ENCODE data around the gene ELMO1.

ELMO1 gene

GRCh38 chr7:37448636-37449361 is at the start of gene ELMO1:
ELMO1 (minus strand) TSS chr7:37448864; CDS start chr7:37342690, 106,174 bp downstream.
- Mint-ChIP-seq H3K4me3 (peak within 1 kb of the TSS; percentile 89), H3K36me3 (ENCODE audit: low read depth) (peaks cover 8% of the 10 kb centered on the region), H3K4me1 (ENCODE audit: low read depth) (peaks cover 35% of the 10 kb centered on the region), H3K27ac (peak within 1 kb of the TSS; percentile 95), H3K9me3 (no peaks in the 10 kb centered on the region), H3K27me3 (ENCODE audit: low read depth) (peaks cover 17% of the 10 kb centered on the region)
- DNase-seq (ENCODE audit: low spot score), result peak; percentile 81

GRCh38 chr7:37497576-37497975 is 48.9 kb upstream of the ELMO1 start:
- Mint-ChIP-seq H3K27ac (no peak overlapping the region), H3K27me3 (ENCODE audit: low read depth) (peaks cover under 1% of the 10 kb centered on the region), H3K9me3 (no peaks in the 10 kb centered on the region), H3K4me3 (no peak overlapping the region), H3K36me3 (ENCODE audit: low read depth) (no peaks in the 10 kb centered on the region), H3K4me1 (ENCODE audit: low read depth) (peaks cover 3% of the 10 kb centered on the region)
- DNase-seq (ENCODE audit: low spot score), result no peak

GRCh38 chr7:37495574-37496184 is 47.0 kb upstream of the ELMO1 start:
- Mint-ChIP-seq H3K27me3 (ENCODE audit: low read depth) (no peaks in the 10 kb centered on the region), H3K4me3 (no peak overlapping the region), H3K27ac (no peak overlapping the region), H3K36me3 (ENCODE audit: low read depth) (no peaks in the 10 kb centered on the region), H3K4me1 (ENCODE audit: low read depth) (peaks cover 3% of the 10 kb centered on the region), H3K9me3 (no peaks in the 10 kb centered on the region)
- DNase-seq (ENCODE audit: low spot score), result no peak

- Mint-ChIP-seq H3K27me3 (ENCODE audit: low read depth) (no peaks in the 10 kb centered on the region), H3K4me3 (no peak overlapping the region), H3K36me3 (ENCODE audit: low read depth) (no peaks in the 10 kb centered on the region), H3K27ac (no peak overlapping the region), H3K9me3 (no peaks in the 10 kb centered on the region), H3K4me1 (ENCODE audit: low read depth) (peaks cover 3% of the 10 kb centered on the region)
- DNase-seq (ENCODE audit: low spot score), result no peak
These were observed 46.3 kb upstream of the ELMO1 start for GRCh38 chr7:37494926-37495325.

GRCh38 chr7:37493810-37494209 is 45.1 kb upstream of the ELMO1 start:
- H3K4me1 Mint-ChIP-seq (ENCODE audit: low read depth), result peaks cover 3% of the 10 kb centered on the region
- no peak for DNase-seq (ENCODE audit: low spot score)
- H3K9me3 Mint-ChIP-seq, result no peaks in the 10 kb centered on the region
- no peaks in the 10 kb centered on the region for H3K27me3 Mint-ChIP-seq (ENCODE audit: low read depth)
- no peaks in the 10 kb centered on the region for H3K36me3 Mint-ChIP-seq (ENCODE audit: low read depth)
- no peak overlapping the region for H3K27ac Mint-ChIP-seq
- H3K4me3 Mint-ChIP-seq, result no peak overlapping the region

- no peak overlapping the region for H3K4me3 Mint-ChIP-seq
- H3K36me3 Mint-ChIP-seq (ENCODE audit: low read depth), result peaks cover 4% of the 10 kb centered on the region
- DNase-seq (ENCODE audit: low spot score), result no peak
- no peak overlapping the region for H3K27ac Mint-ChIP-seq
- no peaks in the 10 kb centered on the region for H3K27me3 Mint-ChIP-seq (ENCODE audit: low read depth)
- H3K9me3 Mint-ChIP-seq, result peaks cover 5% of the 10 kb centered on the region
- peaks cover 3% of the 10 kb centered on the region for H3K4me1 Mint-ChIP-seq (ENCODE audit: low read depth)
These were observed 44.5 kb upstream of the ELMO1 start for GRCh38 chr7:37493123-37493522.

- DNase-seq (ENCODE audit: low spot score), result no peak
- H3K27me3 Mint-ChIP-seq (ENCODE audit: low read depth), result no peaks in the 10 kb centered on the region
- H3K4me3 Mint-ChIP-seq, result no peak overlapping the region
- peaks cover 3% of the 10 kb centered on the region for H3K4me1 Mint-ChIP-seq (ENCODE audit: low read depth)
- H3K27ac Mint-ChIP-seq, result no peak overlapping the region
- H3K36me3 Mint-ChIP-seq (ENCODE audit: low read depth), result peaks cover 8% of the 10 kb centered on the region
- peaks cover 11% of the 10 kb centered on the region for H3K9me3 Mint-ChIP-seq
These were observed 43.4 kb upstream of the ELMO1 start for GRCh38 chr7:37491919-37492694.

- DNase-seq (ENCODE audit: low spot score), result no peak
These were observed 41.0 kb upstream of the ELMO1 start for GRCh38 chr7:37489703-37490102.

GRCh38 chr7:37488163-37488764 is 39.6 kb upstream of the ELMO1 start:
- DNase-seq (ENCODE audit: low spot score), result no peak
- peaks cover 9% of the 10 kb centered on the region for H3K36me3 Mint-ChIP-seq (ENCODE audit: low read depth)
- peaks cover 7% of the 10 kb centered on the region for H3K27me3 Mint-ChIP-seq (ENCODE audit: low read depth)
- peaks cover 14% of the 10 kb centered on the region for H3K9me3 Mint-ChIP-seq
- no peaks in the 10 kb centered on the region for H3K4me1 Mint-ChIP-seq (ENCODE audit: low read depth)
- H3K4me3 Mint-ChIP-seq, result no peak overlapping the region
- H3K27ac Mint-ChIP-seq, result no peak overlapping the region

More at GRCh38 chr7:37489703-37490102, 41.0 kb upstream of the ELMO1 start:
- Mint-ChIP-seq H3K9me3 (peaks cover 14% of the 10 kb centered on the region), H3K4me3 (no peak overlapping the region), H3K36me3 (ENCODE audit: low read depth) (peaks cover 9% of the 10 kb centered on the region), H3K27ac (no peak overlapping the region), H3K4me1 (ENCODE audit: low read depth) (no peaks in the 10 kb centered on the region), H3K27me3 (ENCODE audit: low read depth) (no peaks in the 10 kb centered on the region)

GRCh38 chr7:37484426-37485073 is 35.9 kb upstream of the ELMO1 start:
- no peaks in the 10 kb centered on the region for H3K4me1 Mint-ChIP-seq (ENCODE audit: low read depth)
- no peak overlapping the region for H3K4me3 Mint-ChIP-seq
- H3K27me3 Mint-ChIP-seq (ENCODE audit: low read depth), result peaks cover 23% of the 10 kb centered on the region
- no peak overlapping the region for H3K27ac Mint-ChIP-seq
- H3K9me3 Mint-ChIP-seq, result peaks cover 14% of the 10 kb centered on the region
- peaks cover 9% of the 10 kb centered on the region for H3K36me3 Mint-ChIP-seq (ENCODE audit: low read depth)
- no peak for DNase-seq (ENCODE audit: low spot score)

GRCh38 chr7:37483627-37484026 is 35.0 kb upstream of the ELMO1 start:
- peaks cover 9% of the 10 kb centered on the region for H3K36me3 Mint-ChIP-seq (ENCODE audit: low read depth)
- peaks cover 30% of the 10 kb centered on the region for H3K27me3 Mint-ChIP-seq (ENCODE audit: low read depth)
- H3K4me1 Mint-ChIP-seq (ENCODE audit: low read depth), result no peaks in the 10 kb centered on the region

GRCh38 chr7:37482953-37483352 is 34.3 kb upstream of the ELMO1 start:
- no peak overlapping the region for H3K4me3 Mint-ChIP-seq
- H3K4me1 Mint-ChIP-seq (ENCODE audit: low read depth), result no peaks in the 10 kb centered on the region
- H3K27ac Mint-ChIP-seq, result no peak overlapping the region
- no peak for DNase-seq (ENCODE audit: low spot score)
- H3K36me3 Mint-ChIP-seq (ENCODE audit: low read depth), result peaks cover 4% of the 10 kb centered on the region
- peaks cover 13% of the 10 kb centered on the region for H3K9me3 Mint-ChIP-seq
- peaks cover 32% of the 10 kb centered on the region for H3K27me3 Mint-ChIP-seq (ENCODE audit: low read depth)

More at GRCh38 chr7:37483627-37484026, 35.0 kb upstream of the ELMO1 start:
- Mint-ChIP-seq H3K9me3 (peaks cover 19% of the 10 kb centered on the region), H3K4me3 (no peak overlapping the region), H3K27ac (no peak overlapping the region)
- DNase-seq (ENCODE audit: low spot score), result no peak

- Mint-ChIP-seq H3K27me3 (ENCODE audit: low read depth) (peaks cover 36% of the 10 kb centered on the region), H3K4me1 (ENCODE audit: low read depth) (no peaks in the 10 kb centered on the region), H3K36me3 (ENCODE audit: low read depth) (peaks cover 4% of the 10 kb centered on the region), H3K27ac (no peak overlapping the region), H3K4me3 (no peak overlapping the region), H3K9me3 (peaks cover 11% of the 10 kb centered on the region)
- DNase-seq (ENCODE audit: low spot score), result no peak
These were observed 33.8 kb upstream of the ELMO1 start for GRCh38 chr7:37482505-37482904.
